ENCODE results near the gene SLC12A7.

SLC12A7 gene

GRCh38 chr5:1119312-1119831, 7.5 kb upstream of the SLC12A7 start:
- DNase-seq (ENCODE audit: low read depth, low spot score), result no peak
- H3K4me3 ChIP-seq (ENCODE audit: low read depth, low read length), result no peak overlapping the region
- TF ChIP-seq CTCF (IDR thresholded peaks at IDR 0.05; ENCODE audit: insufficient read depth, low read length, missing control alignments), result no peak
- ChIA-PET POLR2A (no interaction called here), CTCF (no interaction called here)

DNA sequence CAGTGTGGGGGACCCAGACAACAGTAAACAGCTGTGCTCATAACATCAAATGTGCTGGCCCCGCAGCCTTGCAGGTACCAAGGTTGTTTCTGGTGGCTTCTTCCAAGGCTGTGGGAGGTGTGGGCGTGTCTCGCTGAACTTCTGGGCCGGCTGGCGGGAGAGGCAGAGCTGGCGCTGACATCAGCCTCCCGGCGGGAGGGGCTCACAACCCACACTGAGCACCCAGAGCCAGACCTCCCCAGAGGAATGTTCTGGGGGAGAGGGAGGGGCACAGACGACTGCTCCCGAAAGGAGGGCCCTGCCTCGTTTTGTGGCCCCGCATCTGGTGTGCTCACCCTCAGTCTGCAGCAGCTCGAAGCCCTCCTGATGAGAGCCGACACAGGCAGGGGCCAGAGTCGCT, 6.9 kb upstream of the SLC12A7 start:
- ChIA-PET CTCF (no interaction called here), POLR2A (no interaction called here)
- no peak overlapping the region for H3K4me3 ChIP-seq (ENCODE audit: low read depth, low read length)
- no peak for DNase-seq (ENCODE audit: low read depth, low spot score)
- no peak for TF ChIP-seq CTCF (IDR thresholded peaks at IDR 0.05; ENCODE audit: insufficient read depth, low read length, missing control alignments)

- POLR2A ChIA-PET, result no interaction called here
- no peak for DNase-seq (ENCODE audit: low read depth, low spot score)
- CTCF ChIA-PET, result interaction anchor here (1.0 kb wide), 1 partner anchor 49 kb away, joined by 4 read pairs; no protein-coding TSS in a partner anchor
- no peak for TF ChIP-seq CTCF (IDR thresholded peaks at IDR 0.05; ENCODE audit: insufficient read depth, low read length, missing control alignments)
- H3K4me3 ChIP-seq (ENCODE audit: low read depth, low read length), result no peak overlapping the region
Observed at GRCh38 chr5:1118231-1118698, 6.4 kb upstream of the SLC12A7 start.

GRCh38 chr5:1116977-1117376, 5.1 kb upstream of the SLC12A7 start:
- no peak overlapping the region for H3K4me3 ChIP-seq (ENCODE audit: low read depth, low read length)
- ChIA-PET CTCF (interaction anchor here (1.0 to 1.2 kb wide), 2 partner anchors 51 to 193 kb away, joined by 3 to 4 read pairs; no protein-coding TSS in a partner anchor), POLR2A (no interaction called here)
- DNase-seq (ENCODE audit: low read depth, low spot score), result no peak
- TF ChIP-seq CTCF (IDR thresholded peaks at IDR 0.05; ENCODE audit: insufficient read depth, low read length, missing control alignments), result no peak

GRCh38 chr5:1116109-1116740, 4.4 kb upstream of the SLC12A7 start:
- CTCF ChIA-PET, result interaction anchor here (1.1 to 1.2 kb wide), 2 partner anchors 22 to 192 kb away, joined by 3 read pairs; no protein-coding TSS in a partner anchor
- DNase-seq (ENCODE audit: low read depth, low spot score), result no peak
- no peak overlapping the region for H3K4me3 ChIP-seq (ENCODE audit: low read depth, low read length)
- POLR2A ChIA-PET, result no interaction called here
- TF ChIP-seq CTCF (IDR thresholded peaks at IDR 0.05; ENCODE audit: insufficient read depth, low read length, missing control alignments), result no peak

DNA sequence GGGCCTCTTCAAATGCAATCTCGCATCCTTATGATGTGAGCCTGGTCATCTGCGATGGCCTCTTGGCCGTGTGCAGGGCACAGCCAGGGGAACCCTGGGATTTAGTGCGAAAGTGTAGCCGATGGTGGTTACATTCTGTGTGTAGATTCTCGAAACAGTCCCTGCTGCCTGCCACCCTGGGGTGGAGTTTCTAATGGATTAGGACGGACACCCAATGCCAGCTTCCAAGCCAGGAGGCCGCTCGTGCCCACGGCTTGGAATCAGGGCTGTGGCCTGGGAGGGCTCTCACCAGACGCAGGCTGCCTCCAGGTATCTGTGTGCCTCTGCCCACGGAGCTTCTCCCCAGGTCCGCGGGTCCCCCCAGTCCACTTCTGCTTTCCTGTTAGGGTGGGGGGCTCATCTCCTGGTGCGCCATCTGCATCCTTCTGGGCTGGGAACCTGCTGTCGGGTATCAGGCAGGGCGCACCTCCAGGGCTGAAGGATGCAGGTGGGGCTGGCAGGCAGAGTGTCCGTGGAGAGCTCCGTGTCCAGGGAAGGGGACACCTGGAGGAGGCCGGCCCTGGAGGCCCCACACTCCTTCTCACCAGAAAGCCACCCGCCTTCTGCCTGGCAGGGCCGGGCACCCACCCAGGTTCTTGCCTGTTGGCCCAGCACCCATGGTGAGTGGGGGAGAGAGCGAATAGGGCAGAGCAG, 3.4 kb upstream of the SLC12A7 start:
- ChIA-PET POLR2A (no interaction called here), CTCF (no interaction called here)
- no peak for DNase-seq (ENCODE audit: low read depth, low spot score)
- no peak overlapping the region for H3K4me3 ChIP-seq (ENCODE audit: low read depth, low read length)
- no peak for TF ChIP-seq CTCF (IDR thresholded peaks at IDR 0.05; ENCODE audit: insufficient read depth, low read length, missing control alignments)
